Gastroesophageal sphincter (tissue), 4 donors: ENCODE data around the gene LHFPL5. TPM values are rescaled to one million over a fixed set of nuclear protein-coding genes. Genes with fewer than 3 reads are reported as not detected.

Experiments
- ATAC-seq: fragments of 150-250 bp; one replicate; pipeline ENCODE4 v1.9.1; 2016; ENCODE audit warnings: mild to moderate bottlenecking, moderate library complexity
- H3K27ac ChIP-seq, 4 donors: fragments of 200-600 bp; sonication (generic) in 3 of 4; 1 replicate in 3 of 4; 2 replicates in 1 of 4; pipeline ENCODE4 v1.5.1; 2016 to 2019
- H3K27me3 ChIP-seq: fragments of 200-600 bp; sonication (generic); one replicate; pipeline ENCODE4 v1.5.1; 2019
- H3K36me3 ChIP-seq, 2 donors: fragments of 200-600 bp; sonication (generic); one replicate each; pipeline ENCODE4 v1.5.1; 2019; ENCODE audit warnings: control low read depth in 1 of 2
- H3K4me1 ChIP-seq, 3 donors: fragments of 200-600 bp; sonication (generic); 1 replicate in 2 of 3; 2 replicates in 1 of 3; pipeline ENCODE4 v1.5.1; 2016 to 2019; ENCODE audit warnings: control low read depth in 2 of 3
- H3K4me3 ChIP-seq, 2 donors: fragments of 200-600 bp; sonication (generic); one replicate each; pipeline ENCODE4 v1.5.1; 2019; ENCODE audit warnings: mild to moderate bottlenecking in 1 of 2, moderate library complexity in 1 of 2
- H3K9me3 ChIP-seq, 3 donors: fragments of 200-600 bp; sonication (generic); one replicate each; pipeline ENCODE4 v1.5.1; 2017 to 2019; ENCODE audit warnings: control low read depth in 2 of 3
- EP300 ChIP-seq: sonication (generic); formaldehyde crosslinking; IDR thresholded peaks from one replicate; pipeline ENCODE4 v1.6.1; 2017; ENCODE audit warnings: antibody characterized with exemption, mild to moderate bottlenecking
- POLR2A ChIP-seq, 2 donors: fragments of 450-650 bp; IDR thresholded peaks; one replicate each; pipeline ENCODE4 v1.6.1; 2017; ENCODE audit warnings: antibody characterized with exemption in 2 of 2, mild to moderate bottlenecking in 2 of 2, moderate library complexity in 1 of 2
- POLR2AphosphoS5 ChIP-seq: sonication (generic); formaldehyde crosslinking; IDR thresholded peaks from one replicate; pipeline ENCODE4 v1.6.1; 2017; ENCODE audit warnings: antibody characterized with exemption
- WGBS, 2 donors: methylation state at CpG; one replicate each; pipeline ENCODE4 v1.1.5; 2018; ENCODE audit warnings: low coverage in 1 of 2; 5-methylcytosine and 5-hydroxymethylcytosine counted together
- total RNA-seq, 4 donors: library from RNA; depleted of rRNA; stranded (reverse); fragments of >200 nt; gene quantifications; one replicate each; pipeline ENCODE4 v1.1.0, GENCODE V29; 2016
- TF ChIP-seq, protein P1 (sequence below), 4 experiments: fragments of 200-600 bp in 2 of 4; fragments of 450-650 bp in 2 of 4; sonication (generic) in 1 of 4; IDR thresholded peaks; one replicate each; pipeline ENCODE4 v1.5.1; 2017 to 2019; ENCODE audit warnings: antibody characterized with exemption in 4 of 4, mild to moderate bottlenecking in 2 of 4, moderate library complexity in 2 of 4

Gene LHFPL5
- total RNA-seq, 4 donors from 2014 or later = not detected

DNA sequence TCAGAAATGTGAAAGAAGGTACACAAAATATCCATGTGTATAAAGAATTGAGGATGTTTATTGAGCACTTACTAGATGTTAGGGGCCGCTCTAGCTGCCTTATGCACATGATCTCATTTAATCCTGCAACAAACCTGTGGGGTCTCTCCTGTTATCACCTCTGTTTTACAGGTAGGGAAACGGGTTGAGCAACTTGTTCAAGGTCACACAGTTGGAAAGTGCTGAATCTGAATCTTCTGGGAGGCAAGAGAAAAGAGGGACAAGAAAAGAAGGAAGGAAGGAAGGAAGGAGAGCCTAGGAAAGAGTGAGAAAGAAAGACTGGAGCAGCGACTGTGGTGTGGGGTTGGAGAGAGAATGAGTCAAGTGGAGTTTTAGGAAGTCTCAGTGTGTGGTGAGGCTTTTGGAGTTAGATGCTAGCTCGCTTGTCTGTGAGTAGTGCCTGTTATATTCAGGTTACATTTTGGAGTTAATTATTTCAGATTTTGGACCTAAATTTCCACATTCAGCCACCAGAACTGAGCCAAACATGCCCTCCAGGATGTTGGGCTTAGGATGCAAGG is 16.6 kb upstream of the LHFPL5 start:
- H3K9me3 ChIP-seq = no peaks in the 10 kb centered on the region
- no peak overlapping the region for H3K27ac ChIP-seq
- H3K36me3 ChIP-seq = no peaks in the 10 kb centered on the region
- ATAC-seq = no peak
- peaks cover 79% of the 10 kb centered on the region for H3K27me3 ChIP-seq
- TF ChIP-seq POLR2A (IDR thresholded peaks at IDR 0.05) (no peak), EP300 (no peak), POLR2AphosphoS5 (no peak)
- TF ChIP-seq, protein P1, sequence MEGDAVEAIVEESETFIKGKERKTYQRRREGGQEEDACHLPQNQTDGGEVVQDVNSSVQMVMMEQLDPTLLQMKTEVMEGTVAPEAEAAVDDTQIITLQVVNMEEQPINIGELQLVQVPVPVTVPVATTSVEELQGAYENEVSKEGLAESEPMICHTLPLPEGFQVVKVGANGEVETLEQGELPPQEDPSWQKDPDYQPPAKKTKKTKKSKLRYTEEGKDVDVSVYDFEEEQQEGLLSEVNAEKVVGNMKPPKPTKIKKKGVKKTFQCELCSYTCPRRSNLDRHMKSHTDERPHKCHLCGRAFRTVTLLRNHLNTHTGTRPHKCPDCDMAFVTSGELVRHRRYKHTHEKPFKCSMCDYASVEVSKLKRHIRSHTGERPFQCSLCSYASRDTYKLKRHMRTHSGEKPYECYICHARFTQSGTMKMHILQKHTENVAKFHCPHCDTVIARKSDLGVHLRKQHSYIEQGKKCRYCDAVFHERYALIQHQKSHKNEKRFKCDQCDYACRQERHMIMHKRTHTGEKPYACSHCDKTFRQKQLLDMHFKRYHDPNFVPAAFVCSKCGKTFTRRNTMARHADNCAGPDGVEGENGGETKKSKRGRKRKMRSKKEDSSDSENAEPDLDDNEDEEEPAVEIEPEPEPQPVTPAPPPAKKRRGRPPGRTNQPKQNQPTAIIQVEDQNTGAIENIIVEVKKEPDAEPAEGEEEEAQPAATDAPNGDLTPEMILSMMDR (IDR thresholded peaks at IDR 0.05) = no peak
- no peak overlapping the region for H3K4me3 ChIP-seq
- 53 to 56% methylated on average over 3 to 4 of the region's 4 CpGs for WGBS, 2 donors
- no peaks in the 10 kb centered on the region for H3K4me1 ChIP-seq

DNA sequence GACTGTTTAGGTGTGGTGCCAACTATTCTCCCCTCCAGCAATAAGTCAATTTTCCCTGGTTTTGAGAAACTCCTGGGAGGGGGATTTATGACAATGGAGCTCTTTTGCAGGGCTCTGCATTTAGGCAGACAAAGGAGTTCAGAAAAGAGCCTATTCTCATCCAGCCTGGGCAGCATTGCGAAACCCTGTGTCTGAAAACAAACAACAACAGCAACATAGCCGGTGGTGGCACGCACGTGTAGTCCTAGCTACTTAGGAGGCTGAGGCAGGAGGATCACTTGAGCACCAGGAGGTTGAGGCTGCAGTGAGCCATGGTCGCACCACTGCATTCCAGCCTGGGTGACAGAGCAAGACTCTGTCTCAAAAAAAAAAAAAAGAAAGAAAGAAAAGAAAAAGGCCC is 14.5 kb upstream of the LHFPL5 start:
- no peaks in the 10 kb centered on the region for H3K4me1 ChIP-seq
- TF ChIP-seq, protein P1 (IDR thresholded peaks at IDR 0.05) = no peak
- TF ChIP-seq EP300 (no peak), POLR2A (IDR thresholded peaks at IDR 0.05) (no peak), POLR2AphosphoS5 (no peak)
- H3K36me3 ChIP-seq = no peaks in the 10 kb centered on the region
- ATAC-seq = no peak
- H3K27me3 ChIP-seq = peaks cover 69% of the 10 kb centered on the region
- H3K27ac ChIP-seq = no peak overlapping the region
- H3K4me3 ChIP-seq = no peak overlapping the region
- WGBS, 2 donors = 56 to 70% methylated on average over 5 of the region's 5 CpGs
- no peaks in the 10 kb centered on the region for H3K9me3 ChIP-seq

DNA sequence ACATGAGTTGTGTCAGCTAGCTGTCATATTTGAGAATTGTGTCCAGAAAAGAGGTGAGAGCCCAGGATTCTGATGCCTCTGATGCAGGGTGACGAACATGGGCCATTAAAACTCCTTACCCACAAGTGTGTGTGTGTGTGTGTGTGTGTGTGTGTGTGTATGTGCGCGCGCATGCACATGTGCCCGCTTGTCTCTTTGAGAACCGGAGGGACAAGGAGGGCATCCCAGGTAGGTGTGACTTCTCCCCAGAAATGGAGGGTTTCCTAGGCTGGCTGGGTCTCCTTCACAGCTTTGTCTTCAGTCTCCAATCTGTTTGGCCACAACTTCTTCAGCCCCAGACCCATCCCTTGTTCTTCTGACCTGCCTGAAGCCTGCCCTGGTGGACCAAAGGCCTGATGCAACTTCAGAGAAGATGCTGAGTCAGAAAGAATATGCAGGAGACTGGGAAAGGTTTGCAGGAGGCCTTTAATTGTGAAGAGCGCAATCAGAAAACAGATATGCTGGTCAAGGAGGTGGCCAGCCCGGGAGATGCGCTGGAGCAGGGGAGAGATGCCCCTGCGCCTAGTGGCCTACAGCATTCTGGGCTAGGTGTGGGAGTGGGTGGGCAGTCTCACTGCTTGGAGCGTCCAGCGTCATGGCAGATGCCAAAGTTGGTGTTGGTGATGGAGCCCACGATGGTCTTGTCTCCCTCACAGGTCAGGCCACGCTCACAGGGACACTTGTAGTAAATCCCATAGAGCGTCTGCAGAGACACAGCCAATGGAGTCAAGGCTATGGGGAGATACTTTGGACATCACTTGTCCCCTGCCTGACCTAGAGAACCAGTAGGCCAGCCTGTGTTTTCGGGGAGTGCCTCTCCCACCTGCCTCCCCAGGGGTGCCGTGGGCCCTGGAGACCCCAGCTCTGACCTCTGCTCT is 10.4 kb upstream of the LHFPL5 start:
- Histone ChIP-seq H3K27me3 (peaks cover 58% of the 10 kb centered on the region), H3K4me3 (no peak overlapping the region), H3K27ac (no peak overlapping the region), H3K36me3 (no peaks in the 10 kb centered on the region), H3K4me1 (no peaks in the 10 kb centered on the region), H3K9me3 (no peaks in the 10 kb centered on the region)
- 87 to 91% methylated on average over 12 to 16 of the region's 17 CpGs for WGBS, 2 donors
- TF ChIP-seq POLR2AphosphoS5 (no peak), POLR2A (IDR thresholded peaks at IDR 0.05) (no peak), EP300 (no peak)
- TF ChIP-seq, protein P1 (IDR thresholded peaks at IDR 0.05) = no peak
- no peak for ATAC-seq

DNA sequence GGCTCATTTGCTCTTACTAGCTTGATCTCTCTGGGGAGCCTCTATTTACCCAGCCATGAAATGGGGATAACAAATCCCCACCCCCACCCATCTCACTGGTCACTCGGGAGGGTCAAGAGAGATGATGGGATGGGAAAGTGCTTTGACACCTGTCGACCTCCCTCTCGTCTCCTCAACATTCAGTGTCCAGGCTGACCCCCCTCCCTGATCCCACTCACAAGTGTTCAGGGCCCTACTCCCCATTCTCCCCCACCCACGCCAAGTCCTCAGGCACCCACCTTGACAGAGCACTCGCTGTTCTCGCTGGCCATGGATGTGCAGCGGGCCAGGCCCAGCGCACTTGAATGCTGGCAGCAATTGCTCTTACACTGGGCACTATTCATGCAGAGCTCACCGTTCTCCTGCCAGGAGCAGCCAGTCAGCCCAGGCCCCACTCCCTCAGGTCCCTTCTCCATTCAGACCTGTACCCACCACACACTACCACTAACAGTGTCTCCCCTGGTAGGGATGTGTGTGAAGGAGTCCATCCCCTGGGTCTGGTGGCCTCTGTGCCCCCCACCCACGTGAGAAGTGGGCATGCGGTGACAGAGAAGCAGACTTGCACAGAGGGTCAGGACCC is 9.6 kb upstream of the LHFPL5 start:
- no peak for ATAC-seq
- peaks cover 54% of the 10 kb centered on the region for H3K27me3 ChIP-seq

More for the DNA sequence above, 9.6 kb upstream of the LHFPL5 start:
- TF ChIP-seq POLR2A (IDR thresholded peaks at IDR 0.05) = no peak
- TF ChIP-seq, protein P1 (IDR thresholded peaks at IDR 0.05) = no peak
- no peak for TF ChIP-seq POLR2AphosphoS5
- no peak for TF ChIP-seq EP300
- no peaks in the 10 kb centered on the region for H3K36me3 ChIP-seq
- no peak overlapping the region for H3K27ac ChIP-seq
- H3K9me3 ChIP-seq = no peaks in the 10 kb centered on the region
- H3K4me1 ChIP-seq = no peaks in the 10 kb centered on the region
- no peak overlapping the region for H3K4me3 ChIP-seq
- WGBS, 2 donors = 84 to 93% methylated on average over 5 to 8 of the region's 11 CpGs
